ENCODE results near the gene RETREG3. TPM values are rescaled to one million over a fixed set of nuclear protein-coding genes. Genes with fewer than 3 reads are reported as not detected.
A peak's percentile ranks its signal among the peaks of the same experiment; 100 is the strongest.

The RETREG3 gene
- polyA plus RNA-seq, 1 of the 3 experiments (the other 2 are of a cell fraction) = 13.3 TPM

GRCh38 chr17:42579794-42580551, 29.2 kb downstream of the RETREG3 start:
- CTCF ChIA-PET = interaction anchor here (1.2 to 8.3 kb wide), 8 partner anchors 8 to 183 kb away, joined by 4 to 221 read pairs (median 34); partner anchors contain the start of genes CCR10, MLX, PLEKHH3 and TUBG2
- Histone ChIP-seq H3K9me3 (no peaks in the 10 kb centered on the region), H3K9ac (no peak overlapping the region), H3K79me2 (ENCODE audit: insufficient read depth) (peaks cover 45% of the 10 kb centered on the region), H3K4me3 (ENCODE audit: low read depth in 2 of 2, low read length in 1 of 2) (no peak overlapping the region), H3K36me3 (replicated peaks in 1 of 2; ENCODE audit: control insufficient read depth in 1 of 2, insufficient read depth in 2 of 2, low read length in 1 of 2) (peaks cover 21 to 34% of the 10 kb centered on the region in 2 experiments), H3K4me1 (ENCODE audit: control insufficient read depth in 1 of 2, insufficient read depth in 2 of 2, low read depth in 1 of 2, low read length in 1 of 2) (peaks cover 7 to 8% of the 10 kb centered on the region in 2 experiments; a peak in 2 of 4 replicates), H3F3A (replicated peaks; ENCODE audit: insufficient read depth) (peaks cover 36% of the 10 kb centered on the region), H3K4me2 (no peak overlapping the region), H3K27ac (ENCODE audit: low read depth in 2 of 2, low read length in 1 of 2) (no peak overlapping the region; a peak in 1 of 4 replicates), H3K27me3 (ENCODE audit: insufficient read depth) (no peaks in the 10 kb centered on the region), H3K9me2 (no peaks in the 10 kb centered on the region), H2AFZ (ENCODE audit: low read depth) (no peak overlapping the region), H4K20me1 (ENCODE audit: insufficient read depth) (no peaks in the 10 kb centered on the region)
- DNase-seq = no peak
- WGBS (ENCODE audit: low lambda C conversion rate) = 70% methylated on average over 2 of the region's 2 CpGs
- POLR2A ChIA-PET = interaction anchor here (1.0 to 3.0 kb wide), 3 partner anchors 14 to 103 kb away, joined by 3 to 16 read pairs (median 4); partner anchors contain the start of gene CNTNAP1
- no peak for TF ChIP-seq NFIC (IDR thresholded peaks at IDR 0.05; ENCODE audit: borderline replicate concordance)
- TF ChIP-seq TEAD4 (IDR thresholded peaks at IDR 0.05; ENCODE audit: borderline replicate concordance, insufficient read depth) = no peak
- TF ChIP-seq FOXM1 (IDR thresholded peaks at IDR 0.05; ENCODE audit: low read depth) = no peak
- TF ChIP-seq RCOR1 (IDR thresholded peaks at IDR 0.05; ENCODE audit: low read length) = no peak
- no peak for TF ChIP-seq SIN3A (IDR thresholded peaks at IDR 0.05; ENCODE audit: borderline replicate concordance, low read depth, low read length)

- Histone ChIP-seq H3K9ac (peak overlapping the region; percentile 87), H3K36me3 (replicated peaks in 1 of 2; ENCODE audit: control insufficient read depth in 1 of 2, insufficient read depth in 2 of 2, low read length in 1 of 2) (peaks cover 33 to 42% of the 10 kb centered on the region in 2 experiments), H3K9me3 (no peaks in the 10 kb centered on the region), H3K4me3 (ENCODE audit: low read depth in 2 of 2, low read length in 1 of 2) (peak overlapping the region; percentile 77 to 91), H3K79me2 (ENCODE audit: insufficient read depth) (peaks cover 53% of the 10 kb centered on the region), H2AFZ (ENCODE audit: low read depth) (peak overlapping the region; percentile 61; the same call in 1 of the 2 replicates), H3K27ac (ENCODE audit: low read depth in 2 of 2, low read length in 1 of 2) (peak overlapping the region; percentile 80 to 89), H3K27me3 (ENCODE audit: insufficient read depth) (no peaks in the 10 kb centered on the region), H4K20me1 (ENCODE audit: insufficient read depth) (no peaks in the 10 kb centered on the region), H3K4me1 (ENCODE audit: control insufficient read depth in 1 of 2, insufficient read depth in 2 of 2, low read depth in 1 of 2, low read length in 1 of 2) (peaks cover 7 to 8% of the 10 kb centered on the region in 2 experiments; a peak in 2 of 4 replicates), H3K4me2 (peak overlapping the region; percentile 95), H3K9me2 (no peaks in the 10 kb centered on the region), H3F3A (replicated peaks; ENCODE audit: insufficient read depth) (peaks cover 36% of the 10 kb centered on the region)
- POLR2A ChIA-PET = interaction anchor here (0.6 to 3.1 kb wide), 14 partner anchors 9 to 246 kb away, joined by 3 to 63 read pairs (median 5); partner anchors contain the start of genes BECN1, CNTNAP1, PLEKHH3 and TUBG2
- WGBS (ENCODE audit: low lambda C conversion rate) = 5% methylated on average over 19 of the region's 20 CpGs
- CTCF ChIA-PET = interaction anchor here (0.7 to 8.3 kb wide), 63 partner anchors 10 to 1512 kb away, joined by 3 to 221 read pairs (median 5); partner anchors contain the start of genes CCR10, CNTD1, CNTNAP1 and COA3
- peak; percentile 91 for DNase-seq
- TF ChIP-seq REST (IDR thresholded peaks at IDR 0.05; ENCODE audit: low read depth, low read length) (no peak), USF2 (IDR thresholded peaks at IDR 0.05; ENCODE audit: borderline replicate concordance, low read depth, low read length) (no peak), FOSL2 (IDR thresholded peaks at IDR 0.05; ENCODE audit: borderline replicate concordance, low read depth) (no peak), USF1 (IDR thresholded peaks at IDR 0.05; ENCODE audit: borderline replicate concordance, low read depth) (no peak), NFIC (IDR thresholded peaks at IDR 0.05; ENCODE audit: borderline replicate concordance) (no peak), RAD21 (IDR thresholded peaks at IDR 0.05; ENCODE audit: low read length) (peak; percentile 86), EZH2phosphoT487 (IDR thresholded peaks at IDR 0.05; ENCODE audit: borderline replicate concordance, low read depth) (no peak), SIN3A (IDR thresholded peaks at IDR 0.05; ENCODE audit: borderline replicate concordance, low read depth, low read length) (0 out of 2 replicates have a peak, but pooled peaks have one; percentile 30), RCOR1 (IDR thresholded peaks at IDR 0.05; ENCODE audit: low read length) (0 out of 2 replicates have a peak, but pooled peaks have one; percentile 24), RXRA (IDR thresholded peaks at IDR 0.05; ENCODE audit: borderline replicate concordance, low read depth) (no peak), MAX (IDR thresholded peaks at IDR 0.05; ENCODE audit: low read depth) (no peak), YY1 (IDR thresholded peaks at IDR 0.05; ENCODE audit: low read depth) (no peak), CHD2 (IDR thresholded peaks at IDR 0.05; ENCODE audit: low read length, partially characterized antibody) (no peak)
Measured at GRCh38 chr17:42578282-42578869, 30.8 kb downstream of the RETREG3 start.
